ENCODE data around the gene KIAA1671. TPM values are rescaled to one million over a fixed set of nuclear protein-coding genes. Genes with fewer than 3 reads are reported as not detected.
A peak's percentile ranks its signal among the peaks of the same experiment; 100 is the strongest.

Gene KIAA1671
- total RNA-seq, 1 donor from 2014 or later: 17.3 TPM

GRCh38 chr22:25104367-25104766 lies 151.9 kb downstream of the KIAA1671 start:
- Histone ChIP-seq H4K20me1 (ENCODE audit: low read depth) (peaks cover 23% of the 10 kb centered on the region), H3K9ac (no peak overlapping the region), H2AFZ (replicated peaks) (no peak overlapping the region), H3K9me3 (ENCODE audit: low read depth) (no peaks in the 10 kb centered on the region), H3K4me1 (peaks cover 8% of the 10 kb centered on the region), H3K4me2 (no peak overlapping the region), H3F3A (ENCODE audit: low read depth) (peaks cover 8% of the 10 kb centered on the region), H3K27ac (no peak overlapping the region), H3K36me3 (no peaks in the 10 kb centered on the region), H3K27me3 (no peaks in the 10 kb centered on the region), H3K79me2 (ENCODE audit: low read depth) (no peaks in the 10 kb centered on the region), H3K4me3 (no peak overlapping the region)
- Mint-ChIP-seq H3K27ac (no peak overlapping the region), H3K4me1 (peaks cover 13% of the 10 kb centered on the region), H3K9me3 (no peaks in the 10 kb centered on the region), H3K27me3 (ENCODE audit: insufficient read depth, low read depth) (no peaks in the 10 kb centered on the region), H3K36me3 (peaks cover 3% of the 10 kb centered on the region), H3K4me3 (no peak overlapping the region)
- TF ChIP-seq CTCF (IDR thresholded peaks at IDR 0.05) (no peak), EZH2phosphoT487 (IDR thresholded peaks at IDR 0.05) (no peak), EZH2 (IDR thresholded peaks at IDR 0.05) (no peak)
- no peak for DNase-seq (ENCODE audit: low spot score)

GRCh38 chr22:25105817-25106650 lies 153.5 kb downstream of the KIAA1671 start:
- no peak overlapping the region for H2AFZ ChIP-seq (replicated peaks)
- H4K20me1 ChIP-seq (ENCODE audit: low read depth): peaks cover 26% of the 10 kb centered on the region
- H3F3A ChIP-seq (ENCODE audit: low read depth): peaks cover 6% of the 10 kb centered on the region
- no peaks in the 10 kb centered on the region for H3K27me3 ChIP-seq
- H3K36me3 ChIP-seq: no peaks in the 10 kb centered on the region
- no peaks in the 10 kb centered on the region for H3K9me3 ChIP-seq (ENCODE audit: low read depth)
- Mint-ChIP-seq H3K27me3 (ENCODE audit: insufficient read depth, low read depth) (peaks cover 7% of the 10 kb centered on the region), H3K27ac (no peak overlapping the region), H3K4me3 (no peak overlapping the region), H3K36me3 (peaks cover 3% of the 10 kb centered on the region), H3K4me1 (peaks cover 17% of the 10 kb centered on the region), H3K9me3 (no peaks in the 10 kb centered on the region)
- H3K4me2 ChIP-seq: no peak overlapping the region
- H3K79me2 ChIP-seq (ENCODE audit: low read depth): no peaks in the 10 kb centered on the region
- no peak overlapping the region for H3K27ac ChIP-seq
- no peak for TF ChIP-seq CTCF (IDR thresholded peaks at IDR 0.05)
- no peak for TF ChIP-seq EZH2 (IDR thresholded peaks at IDR 0.05)
- no peak for TF ChIP-seq EZH2phosphoT487 (IDR thresholded peaks at IDR 0.05)
- H3K9ac ChIP-seq: no peak overlapping the region
- H3K4me1 ChIP-seq: peaks cover 3% of the 10 kb centered on the region
- no peak for DNase-seq (ENCODE audit: low spot score)
- H3K4me3 ChIP-seq: no peak overlapping the region

- Histone ChIP-seq H3K9ac (no peak overlapping the region), H3K36me3 (no peaks in the 10 kb centered on the region), H3K4me2 (no peak overlapping the region), H3K79me2 (ENCODE audit: low read depth) (no peaks in the 10 kb centered on the region), H3F3A (ENCODE audit: low read depth) (peaks cover 18% of the 10 kb centered on the region), H3K4me1 (peaks cover 17% of the 10 kb centered on the region), H3K27me3 (no peaks in the 10 kb centered on the region), H4K20me1 (ENCODE audit: low read depth) (peaks cover 66% of the 10 kb centered on the region), H3K27ac (no peak overlapping the region), H3K4me3 (no peak overlapping the region), H2AFZ (replicated peaks) (no peak overlapping the region), H3K9me3 (ENCODE audit: low read depth) (no peaks in the 10 kb centered on the region)
- no peak for TF ChIP-seq EZH2phosphoT487 (IDR thresholded peaks at IDR 0.05)
- TF ChIP-seq CTCF (IDR thresholded peaks at IDR 0.05): no peak
- no peak for TF ChIP-seq EZH2 (IDR thresholded peaks at IDR 0.05)
- Mint-ChIP-seq H3K4me3 (peak overlapping the region; percentile 83), H3K27me3 (ENCODE audit: insufficient read depth, low read depth) (peaks cover 7% of the 10 kb centered on the region), H3K4me1 (peaks cover 38% of the 10 kb centered on the region), H3K36me3 (peaks cover 3% of the 10 kb centered on the region), H3K27ac (no peak overlapping the region), H3K9me3 (no peaks in the 10 kb centered on the region)
- no peak for DNase-seq (ENCODE audit: low spot score)
Observed at GRCh38 chr22:25109878-25110595, 157.5 kb downstream of the KIAA1671 start.
